Tibial nerve (tissue), 4 donors: ENCODE data around the gene FNTB. TPM values are rescaled to one million over a fixed set of nuclear protein-coding genes. Genes with fewer than 3 reads are reported as not detected.

Experiments used
- DNase-seq, 2 donors: peaks; one replicate each; pipeline ENCODE4 v3.0.0-alpha.2; 2019; ENCODE audit warnings: low spot score in 2 of 2
- H3K27ac ChIP-seq, 4 donors: fragments of 200-600 bp; sonication (generic) in 3 of 4; one replicate each; pipeline ENCODE4 v1.5.1; 2017 to 2019; ENCODE audit warnings: mild to moderate bottlenecking in 1 of 4
- H3K27me3 ChIP-seq, 2 donors: fragments of 200-600 bp; sonication (generic) in 1 of 2; one replicate each; pipeline versions ENCODE4 v1.5.1 to v1.6.0; 2017 to 2019
- H3K36me3 ChIP-seq, 3 donors: fragments of 200-600 bp; sonication (generic); one replicate each; pipeline ENCODE4 v1.5.1; 2018 to 2019
- H3K4me1 ChIP-seq, 4 donors: fragments of 200-600 bp; sonication (generic) in 3 of 4; one replicate each; pipeline ENCODE4 v1.5.1; 2017 to 2019
- H3K4me3 ChIP-seq, 4 donors: fragments of 200-600 bp; sonication (generic) in 3 of 4; one replicate each; pipeline ENCODE4 v1.5.1; 2017 to 2019; ENCODE audit warnings: mild to moderate bottlenecking in 1 of 4, moderate library complexity in 1 of 4
- H3K9me3 ChIP-seq, 4 donors: fragments of 200-600 bp; sonication (generic) in 3 of 4; one replicate each; pipeline ENCODE4 v1.5.1; 2017 to 2019
- EP300 ChIP-seq, 2 donors: sonication (generic); formaldehyde crosslinking; IDR thresholded peaks; one replicate each; pipeline ENCODE4 v1.6.1; 2017; ENCODE audit warnings: antibody characterized with exemption in 2 of 2, mild to moderate bottlenecking in 1 of 2
- POLR2A ChIP-seq, 2 donors: fragments of 450-650 bp; IDR thresholded peaks; one replicate each; pipeline ENCODE4 v1.6.1; 2017; ENCODE audit warnings: antibody characterized with exemption in 2 of 2, mild to moderate bottlenecking in 2 of 2, moderate library complexity in 2 of 2
- WGBS, 2 donors: methylation state at CpG; one replicate each; pipeline ENCODE4 v1.1.5; 2018; 5-methylcytosine and 5-hydroxymethylcytosine counted together
- total RNA-seq, 4 donors: library from RNA; depleted of rRNA; stranded (reverse); fragments of >200 nt; gene quantifications; one replicate each; pipeline ENCODE4 v1.1.0, GENCODE V29; 2016
- TF ChIP-seq, protein P1 (sequence below), 5 experiments: fragments of 200-600 bp in 3 of 5; fragments of 450-650 bp in 2 of 5; sonication (generic) in 3 of 5; IDR thresholded peaks; one replicate each; pipeline ENCODE4 v1.5.1; 2016 to 2019; ENCODE audit warnings: antibody characterized with exemption in 5 of 5, mild to moderate bottlenecking in 3 of 5, moderate library complexity in 2 of 5

The FNTB gene
- total RNA-seq, 4 donors from 2014 or later = 21.0 to 34.5 (median 31.0) TPM

DNA sequence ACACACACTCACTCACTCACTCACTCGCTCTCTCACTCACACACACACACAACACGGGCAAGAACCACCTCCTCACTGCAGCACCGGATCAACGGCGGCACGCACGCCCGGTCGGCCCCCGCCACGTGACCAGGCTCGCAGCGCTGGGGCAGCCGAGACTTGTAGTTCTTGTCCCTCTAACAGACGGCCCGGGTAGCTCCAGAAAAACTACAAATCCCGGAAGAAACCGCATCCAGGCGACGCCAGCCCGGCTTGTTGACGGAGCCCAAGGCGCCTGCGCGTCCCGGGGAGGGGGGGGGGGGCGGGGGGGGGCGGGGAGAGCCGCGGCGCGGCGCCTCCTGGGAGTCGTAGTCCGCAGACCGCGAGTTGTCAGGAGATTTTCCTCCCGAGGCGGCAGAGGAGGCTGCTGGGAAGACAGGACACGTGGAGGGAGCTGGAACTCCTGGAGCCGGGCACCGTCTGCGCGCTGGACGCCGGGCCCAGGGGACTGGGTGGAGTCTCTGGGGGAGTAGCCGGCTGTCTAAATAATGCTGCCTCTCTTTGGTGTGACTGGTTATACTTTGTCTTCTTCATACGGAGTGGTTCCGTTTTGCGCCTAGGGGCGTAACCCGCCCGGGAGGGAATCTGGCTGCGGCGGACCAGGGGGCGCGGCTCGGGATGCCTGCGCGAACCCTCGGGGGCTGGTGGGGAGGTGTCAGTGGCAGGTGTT, 115.9 kb downstream of the FNTB start, which contains the start of gene MAX:
TSS of gene MAX (minus strand) at position 77 of the 709 bp plus-strand sequence. CDS start 178 bp downstream, outside the sequence.
- Histone ChIP-seq H3K27me3 (no peaks in the 10 kb centered on the region), H3K36me3 (peaks cover 0 to 6% (median 0%) of the 10 kb centered on the region in 3 donors), H3K4me1 (peaks cover 0 to 44% (median 37%) of the 10 kb centered on the region in 4 donors), H3K9me3 (no peaks in the 10 kb centered on the region), H3K27ac (peak within 1 kb of the TSS; percentile 83 to 97 (median 96)), H3K4me3 (peak within 1 kb of the TSS; percentile 78 to 96 (median 84))
- 1% methylated on average over 37 to 38 of the region's 61 CpGs for WGBS, 2 donors
- peak; percentile 95 to 96 for DNase-seq
- TF ChIP-seq EP300 (IDR thresholded peaks at IDR 0.05) = peak in 1 of 2 donors; percentile 91
- TF ChIP-seq, protein P1, sequence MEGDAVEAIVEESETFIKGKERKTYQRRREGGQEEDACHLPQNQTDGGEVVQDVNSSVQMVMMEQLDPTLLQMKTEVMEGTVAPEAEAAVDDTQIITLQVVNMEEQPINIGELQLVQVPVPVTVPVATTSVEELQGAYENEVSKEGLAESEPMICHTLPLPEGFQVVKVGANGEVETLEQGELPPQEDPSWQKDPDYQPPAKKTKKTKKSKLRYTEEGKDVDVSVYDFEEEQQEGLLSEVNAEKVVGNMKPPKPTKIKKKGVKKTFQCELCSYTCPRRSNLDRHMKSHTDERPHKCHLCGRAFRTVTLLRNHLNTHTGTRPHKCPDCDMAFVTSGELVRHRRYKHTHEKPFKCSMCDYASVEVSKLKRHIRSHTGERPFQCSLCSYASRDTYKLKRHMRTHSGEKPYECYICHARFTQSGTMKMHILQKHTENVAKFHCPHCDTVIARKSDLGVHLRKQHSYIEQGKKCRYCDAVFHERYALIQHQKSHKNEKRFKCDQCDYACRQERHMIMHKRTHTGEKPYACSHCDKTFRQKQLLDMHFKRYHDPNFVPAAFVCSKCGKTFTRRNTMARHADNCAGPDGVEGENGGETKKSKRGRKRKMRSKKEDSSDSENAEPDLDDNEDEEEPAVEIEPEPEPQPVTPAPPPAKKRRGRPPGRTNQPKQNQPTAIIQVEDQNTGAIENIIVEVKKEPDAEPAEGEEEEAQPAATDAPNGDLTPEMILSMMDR (IDR thresholded peaks at IDR 0.05) = no peak
- TF ChIP-seq POLR2A (IDR thresholded peaks at IDR 0.05) = peak; percentile 68 to 83

DNA sequence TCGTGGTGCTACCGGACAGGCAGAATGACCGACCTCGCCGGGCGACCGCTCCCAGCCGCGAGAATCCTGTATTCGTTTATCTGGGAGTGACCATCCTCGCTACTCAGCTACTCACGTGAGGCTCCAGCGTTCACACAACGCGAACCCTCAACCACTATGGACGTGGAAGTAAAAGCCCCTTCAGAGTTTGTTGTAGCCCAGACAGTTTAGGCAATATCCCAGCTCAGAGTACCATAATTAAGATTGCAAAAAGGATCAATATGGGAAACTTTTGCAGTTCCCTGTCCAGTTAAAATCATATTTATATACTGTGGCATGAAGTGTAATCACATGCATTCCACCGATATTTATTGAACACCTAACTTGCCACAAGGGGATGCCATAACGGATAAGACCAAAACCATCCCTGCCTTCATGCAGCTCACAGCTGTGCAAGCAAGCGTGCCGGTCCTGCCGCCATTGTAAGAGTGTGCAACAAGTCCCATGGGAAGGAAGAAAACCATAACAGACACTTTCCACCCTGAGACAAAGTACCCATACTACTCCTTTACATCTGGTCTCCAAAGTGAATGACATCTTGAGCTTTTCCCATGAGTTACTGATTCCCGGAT, 116.6 kb downstream of the FNTB start:
- TF ChIP-seq EP300 (IDR thresholded peaks at IDR 0.05) = no peak
- no peak for TF ChIP-seq POLR2A (IDR thresholded peaks at IDR 0.05)
- TF ChIP-seq, protein P1 (IDR thresholded peaks at IDR 0.05) = no peak
- Histone ChIP-seq H3K4me3 (peak overlapping the region; percentile 43 to 96 (median 78)), H3K9me3 (no peaks in the 10 kb centered on the region), H3K4me1 (peaks cover 0 to 37% (median 32%) of the 10 kb centered on the region in 4 donors), H3K36me3 (peaks cover 0 to 6% (median 0%) of the 10 kb centered on the region in 3 donors), H3K27ac (peak overlapping the region in 3 of 4 donors; percentile 44 to 84 (median 48)), H3K27me3 (no peaks in the 10 kb centered on the region)
- WGBS, 2 donors = 8 to 17% methylated on average over 12 to 22 of the region's 22 CpGs
- DNase-seq = no peak

DNA sequence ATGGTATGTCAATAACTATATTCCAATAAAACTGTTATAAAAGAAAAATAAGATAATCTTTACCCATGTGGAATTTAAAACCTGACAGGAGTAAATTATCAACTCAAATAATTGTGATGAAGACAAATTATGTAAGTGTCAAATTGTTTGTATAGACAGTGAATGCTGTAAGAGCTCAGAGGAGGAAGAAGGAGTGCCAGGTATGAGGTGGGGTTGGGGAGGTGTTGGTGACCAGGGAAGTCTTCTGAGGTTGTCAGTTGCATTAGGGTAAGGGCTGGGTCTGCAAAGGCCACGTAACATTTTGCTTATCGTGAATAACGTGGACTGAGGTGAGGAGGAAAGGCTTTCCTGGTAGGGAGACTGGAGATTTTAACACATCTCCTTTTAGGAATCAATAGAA, 118.1 kb downstream of the FNTB start:
- Histone ChIP-seq H3K27ac (no peak overlapping the region), H3K27me3 (no peaks in the 10 kb centered on the region), H3K4me3 (no peak overlapping the region), H3K9me3 (no peaks in the 10 kb centered on the region), H3K4me1 (peaks cover 0 to 23% (median 16%) of the 10 kb centered on the region in 4 donors), H3K36me3 (peaks cover 0 to 6% (median 0%) of the 10 kb centered on the region in 3 donors)
- WGBS, 2 donors = 89 to 90% methylated on average over 3 of the region's 3 CpGs
- TF ChIP-seq, protein P1 (IDR thresholded peaks at IDR 0.05) = no peak
- TF ChIP-seq EP300 (IDR thresholded peaks at IDR 0.05) = no peak
- no peak for TF ChIP-seq POLR2A (IDR thresholded peaks at IDR 0.05)
- DNase-seq = no peak

DNA sequence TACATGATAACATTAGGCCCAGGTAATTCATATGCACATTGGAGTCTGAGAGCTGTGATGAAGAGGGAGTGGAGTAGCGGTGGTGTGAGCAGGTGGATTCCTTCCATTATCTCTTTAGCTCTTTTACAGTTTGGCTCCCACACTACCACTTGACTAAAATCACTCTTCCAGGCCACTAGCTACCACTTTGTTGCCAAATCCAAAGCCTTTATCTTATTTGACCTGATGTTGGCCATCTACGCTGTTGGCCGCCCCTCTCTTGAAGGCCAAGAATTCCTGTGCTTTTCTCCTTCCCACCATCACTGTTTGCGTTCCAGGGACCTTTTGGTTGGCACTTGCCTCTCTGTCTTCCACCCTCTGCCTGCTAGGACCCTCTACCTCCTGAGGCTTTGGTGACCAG, 119.6 kb downstream of the FNTB start:
- H3K4me3 ChIP-seq = no peak overlapping the region
- DNase-seq = no peak
- no peak overlapping the region for H3K27ac ChIP-seq
- 88 to 96% methylated on average over 4 of the region's 4 CpGs for WGBS, 2 donors
- no peaks in the 10 kb centered on the region for H3K9me3 ChIP-seq
- no peaks in the 10 kb centered on the region for H3K27me3 ChIP-seq
- H3K36me3 ChIP-seq = no peaks in the 10 kb centered on the region
- no peak for TF ChIP-seq POLR2A (IDR thresholded peaks at IDR 0.05)
- TF ChIP-seq, protein P1 (IDR thresholded peaks at IDR 0.05) = no peak
- no peak for TF ChIP-seq EP300 (IDR thresholded peaks at IDR 0.05)
- H3K4me1 ChIP-seq = peaks cover 0 to 8% (median 4%) of the 10 kb centered on the region in 4 donors

DNA sequence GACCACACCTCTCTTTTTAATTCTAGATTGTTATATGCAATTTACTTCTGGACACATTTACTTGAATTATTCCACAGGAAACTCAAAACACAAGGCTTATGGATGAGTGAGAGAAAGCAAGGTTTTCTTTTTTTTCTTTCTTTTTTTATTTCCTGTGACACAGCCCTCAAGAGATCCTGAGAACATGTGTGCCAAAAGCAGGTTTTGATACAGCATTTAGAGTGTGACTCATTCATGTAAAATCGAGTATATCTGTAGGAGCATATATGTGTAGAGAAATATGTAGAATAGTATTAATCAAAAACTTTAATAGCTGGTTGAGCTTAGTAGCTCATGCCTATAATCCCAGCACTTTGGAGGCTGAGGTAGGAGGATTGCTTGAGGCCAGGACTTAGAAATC, 120.0 kb downstream of the FNTB start:
- no peak for TF ChIP-seq EP300 (IDR thresholded peaks at IDR 0.05)
- TF ChIP-seq, protein P1 (IDR thresholded peaks at IDR 0.05) = no peak
- TF ChIP-seq POLR2A (IDR thresholded peaks at IDR 0.05) = no peak
- Histone ChIP-seq H3K4me3 (no peak overlapping the region), H3K9me3 (no peaks in the 10 kb centered on the region), H3K27me3 (no peaks in the 10 kb centered on the region), H3K36me3 (no peaks in the 10 kb centered on the region), H3K27ac (no peak overlapping the region), H3K4me1 (peaks cover 0 to 7% (median 2%) of the 10 kb centered on the region in 4 donors)
- no peak for DNase-seq
- 61 to 65% methylated on average over 1 of the region's 1 CpG for WGBS, 2 donors
